Stromal cell of bone marrow (primary cell): ENCODE measurements around the gene GNAT3.

Experiments
- DNase-seq: peaks from one replicate; pipeline ENCODE4 v3.0.0-alpha.2; 2012; ENCODE audit warnings: low read depth

Gene GNAT3

GRCh38 chr7:80417211-80417793 lies 94.6 kb downstream of the GNAT3 start:
- no peak for DNase-seq

DNA sequence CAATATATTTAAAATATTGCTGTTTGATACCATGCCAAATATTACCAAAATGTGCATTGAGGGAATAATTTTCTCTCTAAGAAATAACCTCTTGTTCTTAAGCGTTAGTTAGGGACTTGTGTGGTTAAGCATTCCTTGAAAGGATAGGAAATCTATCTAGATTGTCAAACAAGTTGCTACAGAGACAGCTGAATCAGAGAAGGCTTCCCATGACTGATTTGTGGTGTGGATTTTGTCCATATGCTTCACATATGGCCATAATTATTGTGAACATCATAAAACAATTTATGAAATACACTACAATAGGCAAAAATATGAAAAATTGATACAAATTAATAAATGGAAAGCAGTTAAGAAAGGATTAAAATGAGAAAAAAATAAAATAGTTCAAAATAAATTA lies 96.3 kb downstream of the GNAT3 start:
- no peak for DNase-seq

- DNase-seq: no peak
Measured at GRCh38 chr7:80415114-80415513, 96.8 kb downstream of the GNAT3 start.

- no peak for DNase-seq
Measured at GRCh38 chr7:80414331-80414730, 97.5 kb downstream of the GNAT3 start.

GRCh38 chr7:80413383-80413945 lies 98.4 kb downstream of the GNAT3 start:
- DNase-seq: no peak

GRCh38 chr7:80412842-80413241 lies 99.0 kb downstream of the GNAT3 start:
- no peak for DNase-seq

- DNase-seq: no peak
Measured at GRCh38 chr7:80411621-80412020, 100.2 kb downstream of the GNAT3 start.

GRCh38 chr7:80410081-80410480 lies 101.8 kb downstream of the GNAT3 start:
- peak; percentile 65 for DNase-seq
